Neuronal stem cell (in vitro differentiated cells): ENCODE results near the gene CBFA2T2.

Source experiments
- DNase-seq: peaks from one replicate; pipeline ENCODE4 v3.0.0-alpha.2; 2013; ENCODE audit warnings: low spot score
- H2AFZ ChIP-seq: one replicate; pipeline ENCODE4 v1.6.1; 2013; ENCODE audit warnings: mild to moderate bottlenecking, low read length, inconsistent platforms
- H2AK5ac ChIP-seq: 2 replicates; pipeline ENCODE4 v1.6.1; 2013; ENCODE audit warnings: low read depth, mild to moderate bottlenecking, inconsistent platforms, low read length, moderate library complexity, mixed read lengths
- H2BK120ac ChIP-seq: 2 replicates; pipeline ENCODE4 v1.6.1; 2013; ENCODE audit warnings: low read depth, mild to moderate bottlenecking, inconsistent platforms, low read length, moderate library complexity, mixed read lengths
- H2BK12ac ChIP-seq: one replicate; pipeline ENCODE4 v1.6.1; 2013; ENCODE audit warnings: low read length, inconsistent platforms
- H2BK15ac ChIP-seq: 2 replicates; pipeline ENCODE4 v1.6.1; 2013; ENCODE audit warnings: mild to moderate bottlenecking, low read length, inconsistent platforms, mixed read lengths
- H2BK5ac ChIP-seq: one replicate; pipeline ENCODE4 v1.6.1; 2013; ENCODE audit warnings: inconsistent platforms, mild to moderate bottlenecking, low read length, moderate library complexity
- H3K14ac ChIP-seq: one replicate; pipeline ENCODE4 v1.6.1; 2013; ENCODE audit warnings: low read length, inconsistent platforms
- H3K18ac ChIP-seq: 2 replicates; pipeline ENCODE4 v1.6.1; 2013; ENCODE audit warnings: low read length, inconsistent platforms
- H3K23ac ChIP-seq: 2 replicates; pipeline ENCODE4 v1.6.1; 2013; ENCODE audit warnings: low read depth, mild to moderate bottlenecking, mixed read lengths, low read length, inconsistent platforms; ENCODE audit not compliant: poor library complexity
- H3K27ac ChIP-seq: replicated peaks from 3 replicates; pipeline ENCODE4 v1.5.1; 2013; ENCODE audit warnings: low read length, inconsistent platforms
- H3K27me3 ChIP-seq, 3 experiments: 2 replicates each; pipeline ENCODE4 v1.6.1; 2013; ENCODE audit warnings: low read length in 3 of 3, mild to moderate bottlenecking in 2 of 3, inconsistent platforms in 1 of 3, low read depth in 1 of 3, mixed read lengths in 1 of 3, moderate library complexity in 1 of 3; ENCODE audit not compliant: control insufficient read depth in 3 of 3, insufficient read depth in 3 of 3
- H3K36me3 ChIP-seq, 2 donors: replicated peaks in 1 of 2; 2 replicates each; pipeline ENCODE4 v1.6.1; 2013; ENCODE audit warnings: low read length in 2 of 2; ENCODE audit not compliant: control insufficient read depth in 2 of 2, insufficient read depth in 2 of 2
- H3K4ac ChIP-seq: 2 replicates; pipeline ENCODE4 v1.6.1; 2013; ENCODE audit warnings: inconsistent platforms, mild to moderate bottlenecking, low read length, moderate library complexity
- H3K4me1 ChIP-seq, 2 donors: 1 replicate in 1 of 2; 2 replicates in 1 of 2; pipeline ENCODE4 v1.6.1; 2013; ENCODE audit warnings: low read length in 2 of 2, low read depth in 1 of 2; ENCODE audit not compliant: control insufficient read depth in 2 of 2, insufficient read depth in 1 of 2
- H3K4me2 ChIP-seq: one replicate; pipeline ENCODE4 v1.6.1; 2013; ENCODE audit warnings: mild to moderate bottlenecking, low read length, inconsistent platforms; ENCODE audit not compliant: insufficient read depth, poor library complexity, severe bottlenecking
- H3K4me3 ChIP-seq, 2 donors: 2 replicates each; pipeline ENCODE4 v1.5.1; 2013; ENCODE audit warnings: low read length in 2 of 2, mild to moderate bottlenecking in 2 of 2, inconsistent platforms in 1 of 2, moderate library complexity in 1 of 2
- H3K79me1 ChIP-seq: one replicate; pipeline ENCODE4 v1.6.1; 2013; ENCODE audit warnings: low read depth, mild to moderate bottlenecking, inconsistent platforms, low read length, moderate library complexity
- H3K9ac ChIP-seq: one replicate; pipeline ENCODE4 v1.6.1; 2013; ENCODE audit warnings: mild to moderate bottlenecking, low read depth, low read length, inconsistent platforms; ENCODE audit not compliant: poor library complexity
- H3K9me3 ChIP-seq, 2 donors: replicated peaks in 1 of 2; 2 replicates each; pipeline versions ENCODE3 to v1.6.1; 2013; ENCODE audit warnings: low read length in 2 of 2, mild to moderate bottlenecking in 2 of 2, inconsistent platforms in 1 of 2, low read depth in 1 of 2, mixed read lengths in 1 of 2, moderate library complexity in 1 of 2; ENCODE audit not compliant: control insufficient read depth in 2 of 2, insufficient read depth in 1 of 2
- H4K8ac ChIP-seq: one replicate; pipeline ENCODE4 v1.6.1; 2013; ENCODE audit warnings: low read depth, mild to moderate bottlenecking, inconsistent platforms, low read length, moderate library complexity
- H4K91ac ChIP-seq: one replicate; pipeline ENCODE4 v1.6.1; 2013; ENCODE audit warnings: low read length, low read depth, mild to moderate bottlenecking, inconsistent platforms; ENCODE audit not compliant: poor library complexity
- WGBS, 2 donors: extraction: QIAGEN DNeasy Blood & Tissue Kit; methylation state at CpG; one replicate each; pipeline ENCODE4 v1.1.7; 2013; ENCODE audit warnings: missing lambda C conversion rate in 2 of 2, mixed read lengths in 1 of 2; ENCODE audit not compliant: insufficient read length in 2 of 2, insufficient replicate concordance in 1 of 2; ENCODE audit errors: extremely low coverage in 2 of 2; 5-methylcytosine and 5-hydroxymethylcytosine counted together

CBFA2T2 gene

DNA sequence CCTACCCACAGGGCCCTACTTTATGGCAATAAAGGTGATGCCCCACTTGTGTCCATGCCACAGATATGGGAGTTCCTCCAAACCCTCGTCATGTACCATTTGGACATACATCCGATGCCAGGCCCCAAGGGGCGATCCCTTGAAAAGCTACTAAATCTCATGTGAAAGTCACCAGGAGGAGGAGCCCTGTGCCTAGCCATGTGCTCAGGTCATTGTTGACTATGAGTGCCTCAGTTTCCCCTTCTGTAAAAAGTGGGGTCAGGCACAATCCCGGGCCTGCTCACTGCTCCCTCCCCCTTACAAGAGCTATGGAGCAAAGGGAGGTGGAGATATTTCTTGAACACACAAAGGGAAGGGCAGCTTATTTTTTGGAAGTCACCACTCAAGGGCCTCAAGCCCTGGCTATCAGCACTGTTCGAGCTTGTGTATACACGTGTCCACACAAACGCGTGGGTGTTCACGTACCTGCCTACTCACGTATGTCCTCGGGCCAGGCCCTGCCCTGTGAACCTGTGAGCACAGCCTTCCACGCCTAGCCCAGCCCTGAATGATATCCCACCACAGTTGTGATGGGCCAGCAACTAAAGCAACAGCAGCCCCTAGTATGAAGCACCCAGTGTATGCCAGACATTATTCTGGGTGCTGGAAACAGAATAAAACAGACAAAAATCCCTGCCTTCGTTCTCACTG, 178.7 kb downstream of the CBFA2T2 start:
- WGBS, 2 donors, result no CpG with 5 or more reads among the region's 13 CpGs
- Histone ChIP-seq H2BK120ac (no peak overlapping the region), H3K18ac (no peak overlapping the region), H2BK15ac (no peak overlapping the region), H4K8ac (no peak overlapping the region), H3K9ac (no peak overlapping the region), H3K14ac (no peak overlapping the region), H3K23ac (no peak overlapping the region), H3K4ac (no peak overlapping the region), H3K4me3 (no peak overlapping the region), H2AK5ac (peak overlapping the region; percentile 27), H3K4me2 (no peak overlapping the region), H4K91ac (no peak overlapping the region), H3K27ac (no peak overlapping the region), H3K4me1 (peaks cover 18 to 19% of the 10 kb centered on the region in 2 donors), H3K36me3 (peaks cover 4 to 40% of the 10 kb centered on the region in 2 donors), H2AFZ (no peak overlapping the region), H3K27me3 (peaks cover 0 to 4% (median 0%) of the 10 kb centered on the region in 3 experiments), H3K79me1 (peaks cover 4% of the 10 kb centered on the region), H2BK5ac (no peak overlapping the region), H2BK12ac (no peak overlapping the region), H3K9me3 (no peaks in the 10 kb centered on the region)
- no peak for DNase-seq

GRCh38 chr20:33669224-33669623, 179.3 kb downstream of the CBFA2T2 start:
- H2BK5ac ChIP-seq, result no peak overlapping the region
- H3K4me1 ChIP-seq, result peaks cover 15 to 18% of the 10 kb centered on the region in 2 donors
- H3K14ac ChIP-seq, result no peak overlapping the region
- no peak overlapping the region for H3K4me3 ChIP-seq
- H2AFZ ChIP-seq, result no peak overlapping the region
- peaks cover 4 to 40% of the 10 kb centered on the region in 2 donors for H3K36me3 ChIP-seq
- no peak overlapping the region for H3K4ac ChIP-seq
- H3K23ac ChIP-seq, result no peak overlapping the region
- no peak overlapping the region for H2BK15ac ChIP-seq
- H2BK120ac ChIP-seq, result no peak overlapping the region
- H2BK12ac ChIP-seq, result no peak overlapping the region
- peaks cover 4% of the 10 kb centered on the region for H3K79me1 ChIP-seq
- peaks cover 0 to 4% (median 0%) of the 10 kb centered on the region in 3 experiments for H3K27me3 ChIP-seq
- no peak overlapping the region for H2AK5ac ChIP-seq
- no peak overlapping the region for H4K8ac ChIP-seq
- H3K9ac ChIP-seq, result no peak overlapping the region
- H4K91ac ChIP-seq, result no peak overlapping the region
- H3K4me2 ChIP-seq, result no peak overlapping the region
- no peak overlapping the region for H3K18ac ChIP-seq
- no CpG with 5 or more reads among the region's 5 CpGs for WGBS, 2 donors
- no peak overlapping the region for H3K27ac ChIP-seq
- DNase-seq, result no peak
- no peaks in the 10 kb centered on the region for H3K9me3 ChIP-seq

DNA sequence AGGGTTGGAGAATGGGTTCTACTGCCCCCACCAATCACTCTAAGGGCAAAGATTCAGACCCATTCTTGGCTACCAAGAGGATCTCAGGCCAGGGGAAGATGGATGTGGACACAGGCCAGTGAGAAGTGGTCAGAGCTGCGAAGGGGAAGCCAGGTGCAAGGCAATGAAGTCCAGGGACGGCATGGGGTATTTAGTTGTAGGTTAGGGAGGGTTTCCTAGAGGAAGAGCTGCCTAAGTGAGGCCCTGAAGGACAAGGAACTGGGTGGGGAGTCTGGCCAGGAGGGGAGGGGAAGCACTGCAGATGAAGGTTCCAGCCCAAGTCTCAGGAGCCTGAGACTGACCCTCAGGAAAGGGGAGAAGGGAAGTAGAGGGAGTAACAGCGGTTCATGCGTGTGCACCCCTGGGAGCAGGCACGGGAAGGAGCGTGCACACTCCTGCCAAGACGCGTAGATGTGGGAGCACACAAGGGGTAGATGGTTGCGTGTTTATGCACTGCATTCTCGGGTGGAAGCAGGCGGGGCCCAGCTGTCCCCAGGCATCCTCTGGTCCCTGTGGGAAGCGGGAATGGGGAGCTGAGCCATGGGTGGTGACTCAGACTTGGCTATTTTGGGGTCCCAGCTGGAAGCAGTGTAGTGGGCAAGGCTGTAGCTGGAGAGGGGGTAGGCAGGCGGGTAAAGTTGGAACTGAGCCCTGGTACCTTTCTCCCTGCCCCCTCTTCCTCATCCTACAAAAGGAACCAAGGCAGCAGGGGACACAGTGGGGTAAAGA, 180.2 kb downstream of the CBFA2T2 start:
- no peak overlapping the region for H4K8ac ChIP-seq
- H2AK5ac ChIP-seq, result no peak overlapping the region
- H3K27me3 ChIP-seq, result peaks cover 0 to 4% (median 0%) of the 10 kb centered on the region in 3 experiments
- no peaks in the 10 kb centered on the region for H3K9me3 ChIP-seq
- no peak overlapping the region for H3K4ac ChIP-seq
- peaks cover 4 to 40% of the 10 kb centered on the region in 2 donors for H3K36me3 ChIP-seq
- no peak for DNase-seq
- H3K9ac ChIP-seq, result no peak overlapping the region
- no peak overlapping the region for H3K4me2 ChIP-seq
- no peak overlapping the region for H4K91ac ChIP-seq
- no peak overlapping the region for H3K14ac ChIP-seq
- no peak overlapping the region for H2BK12ac ChIP-seq
- no peak overlapping the region for H3K4me3 ChIP-seq
- H3K79me1 ChIP-seq, result peaks cover 4% of the 10 kb centered on the region
- H3K27ac ChIP-seq, result no peak overlapping the region
- H3K23ac ChIP-seq, result peak overlapping the region; percentile 37
- peaks cover 20% of the 10 kb centered on the region in 2 donors for H3K4me1 ChIP-seq
- H2BK120ac ChIP-seq, result no peak overlapping the region
- no peak overlapping the region for H2AFZ ChIP-seq
- H2BK5ac ChIP-seq, result no peak overlapping the region
- H3K18ac ChIP-seq, result no peak overlapping the region
- H2BK15ac ChIP-seq, result no peak overlapping the region
- WGBS, 2 donors, result no CpG with 5 or more reads among the region's 13 CpGs
